Jurkat, Clone E6-1 (cell line): Measurements from ENCODE around the gene SMAD3.

Experiments
- DNase-seq: peaks from one replicate; pipeline ENCODE4 v3.0.0-alpha.2; 2011; ENCODE audit warnings: low read depth, low spot score
- H3K4me3 ChIP-seq: 2 replicates; pipeline ENCODE4 v1.5.1; 2011; ENCODE audit warnings: mild to moderate bottlenecking, low read length, control low read depth, moderate library complexity

Gene SMAD3

GRCh38 chr15:67103869-67104268 is 38.5 kb downstream of the SMAD3 start:
- peak; percentile 75 for DNase-seq
- H3K4me3 ChIP-seq = peak overlapping the region; percentile 21

GRCh38 chr15:67104510-67104909 is 39.1 kb downstream of the SMAD3 start:
- no peak for DNase-seq
- no peak overlapping the region for H3K4me3 ChIP-seq

GRCh38 chr15:67105065-67105951 is 39.9 kb downstream of the SMAD3 start:
- no peak for DNase-seq
- no peak overlapping the region for H3K4me3 ChIP-seq

GRCh38 chr15:67105991-67106763 is 40.8 kb downstream of the SMAD3 start:
- no peak for DNase-seq

GRCh38 chr15:67106764-67107013 is 41.3 kb downstream of the SMAD3 start:
- no peak for DNase-seq
- no peak overlapping the region for H3K4me3 ChIP-seq

More at GRCh38 chr15:67105991-67106763, 40.8 kb downstream of the SMAD3 start:
- no peak overlapping the region for H3K4me3 ChIP-seq

GRCh38 chr15:67107014-67107812 is 41.8 kb downstream of the SMAD3 start:
- no peak overlapping the region for H3K4me3 ChIP-seq
- DNase-seq = no peak

GRCh38 chr15:67108122-67108961 is 42.9 kb downstream of the SMAD3 start:
- no peak overlapping the region for H3K4me3 ChIP-seq
- DNase-seq = no peak

- H3K4me3 ChIP-seq = no peak overlapping the region
- no peak for DNase-seq
Measured at GRCh38 chr15:67109141-67110034, 44.0 kb downstream of the SMAD3 start.

- H3K4me3 ChIP-seq = no peak overlapping the region
- DNase-seq = no peak
Measured at GRCh38 chr15:67110361-67110781, 45.0 kb downstream of the SMAD3 start.

- no peak overlapping the region for H3K4me3 ChIP-seq
- DNase-seq = no peak
Measured at GRCh38 chr15:67110958-67111864, 45.8 kb downstream of the SMAD3 start.

GRCh38 chr15:67114046-67114445 is 48.6 kb downstream of the SMAD3 start:
- DNase-seq = no peak
- H3K4me3 ChIP-seq = no peak overlapping the region

GRCh38 chr15:67114846-67115585 is 49.6 kb downstream of the SMAD3 start:
- no peak for DNase-seq
- H3K4me3 ChIP-seq = no peak overlapping the region

- H3K4me3 ChIP-seq = no peak overlapping the region
- no peak for DNase-seq
Measured at GRCh38 chr15:67115586-67115969, 50.2 kb downstream of the SMAD3 start.

GRCh38 chr15:67116742-67117141 is 51.3 kb downstream of the SMAD3 start:
- DNase-seq = no peak
- no peak overlapping the region for H3K4me3 ChIP-seq

- no peak for DNase-seq
- H3K4me3 ChIP-seq = no peak overlapping the region
Measured at GRCh38 chr15:67117370-67117769, 52.0 kb downstream of the SMAD3 start.

GRCh38 chr15:67118808-67119207 is 53.4 kb downstream of the SMAD3 start:
- no peak for DNase-seq

More at GRCh38 chr15:67118808-67119207, 53.4 kb downstream of the SMAD3 start:
- H3K4me3 ChIP-seq = no peak overlapping the region
